Measurements from ENCODE around the gene RTF2. TPM values are rescaled to one million over a fixed set of nuclear protein-coding genes. Genes with fewer than 3 reads are reported as not detected.

The RTF2 gene
- total RNA-seq, 1 experiment from 2014 or later = 89.2 TPM

- in situ Hi-C loops (cut with HindIII; ENCODE audit: low pct_unique_long_range_greater_than_20kb, low sequenced_read_pairs) (no loop called here), intact Hi-C loops (cut with micrococcal nuclease; ENCODE audit: unreplicated experiment) (no loop called here)
- ATAC-seq = no peak
- DNase-seq (ENCODE audit: low read depth, low spot score) = no peak
- H3K4me1 ChIP-seq (ENCODE audit: control insufficient read depth, insufficient read depth, low read length) = no peaks in the 10 kb centered on the region
- BruUV-seq (replicated peaks) = no TSS peak
- H3K4me3 ChIP-seq (ENCODE audit: low read depth in 2 of 2, low read length in 2 of 2) = no peak overlapping the region
- POLR2A ChIA-PET = no interaction called here
- H3K9me3 ChIP-seq (ENCODE audit: control insufficient read depth, insufficient read depth, low read depth, low read length) = no peaks in the 10 kb centered on the region
- no peaks in the 10 kb centered on the region for H3K27me3 ChIP-seq (ENCODE audit: control insufficient read depth, insufficient read depth, low read length)
- no peak for TF ChIP-seq SIN3A (IDR thresholded peaks at IDR 0.05; ENCODE audit: borderline replicate concordance, insufficient read depth, low read depth, low read length)
- TF ChIP-seq CTCF (IDR thresholded peaks at IDR 0.05) = no peak
- TF ChIP-seq REST (IDR thresholded peaks at IDR 0.05; ENCODE audit: insufficient read depth in 1 of 2, low read depth in 2 of 2, low read length in 1 of 2) = no peak
- TF ChIP-seq TCF7L2 (IDR thresholded peaks at IDR 0.05; ENCODE audit: low read depth, low read length) = no peak
- TF ChIP-seq POLR2AphosphoS5 (IDR thresholded peaks at IDR 0.05; ENCODE audit: low read depth, low read length) = no peak
- CTCF ChIA-PET = no interaction called here
- H3K27ac ChIP-seq (ENCODE audit: low read length) = no peak overlapping the region
- H3K36me3 ChIP-seq (ENCODE audit: control insufficient read depth, insufficient read depth, low read length) = no peaks in the 10 kb centered on the region
Observed at GRCh38 chr20:56426026-56426425, 42.4 kb upstream of the RTF2 start.

- H3K4me1 ChIP-seq (ENCODE audit: control insufficient read depth, insufficient read depth, low read length) = no peaks in the 10 kb centered on the region
- intact Hi-C loops (cut with micrococcal nuclease; ENCODE audit: unreplicated experiment) (no loop called here), in situ Hi-C loops (cut with HindIII; ENCODE audit: low pct_unique_long_range_greater_than_20kb, low sequenced_read_pairs) (no loop called here)
- H3K36me3 ChIP-seq (ENCODE audit: control insufficient read depth, insufficient read depth, low read length) = no peaks in the 10 kb centered on the region
- no peaks in the 10 kb centered on the region for H3K27me3 ChIP-seq (ENCODE audit: control insufficient read depth, insufficient read depth, low read length)
- ChIA-PET POLR2A (no interaction called here), CTCF (no interaction called here)
- TF ChIP-seq SIN3A (IDR thresholded peaks at IDR 0.05; ENCODE audit: borderline replicate concordance, insufficient read depth, low read depth, low read length) (no peak), TCF7L2 (IDR thresholded peaks at IDR 0.05; ENCODE audit: low read depth, low read length) (no peak), REST (IDR thresholded peaks at IDR 0.05; ENCODE audit: insufficient read depth in 1 of 2, low read depth in 2 of 2, low read length in 1 of 2) (no peak), CTCF (IDR thresholded peaks at IDR 0.05) (no peak), POLR2AphosphoS5 (IDR thresholded peaks at IDR 0.05; ENCODE audit: low read depth, low read length) (no peak)
- H3K9me3 ChIP-seq (ENCODE audit: control insufficient read depth, insufficient read depth, low read depth, low read length) = no peaks in the 10 kb centered on the region
- BruUV-seq (replicated peaks) = no TSS peak
- H3K27ac ChIP-seq (ENCODE audit: low read length) = no peak overlapping the region
- no peak for ATAC-seq
- DNase-seq (ENCODE audit: low read depth, low spot score) = no peak
- H3K4me3 ChIP-seq (ENCODE audit: low read depth in 2 of 2, low read length in 2 of 2) = no peak overlapping the region
Observed at GRCh38 chr20:56426926-56427325, 41.5 kb upstream of the RTF2 start.
